ENCODE measurements around the gene TTC19. TPM values are rescaled to one million over a fixed set of nuclear protein-coding genes. Genes with fewer than 3 reads are reported as not detected.

The TTC19 gene
- total RNA-seq, 1 donor, result 41.0 TPM

Other genes with a start within 250 kb of the TTC19 start
- gene ADORA2B, start 54.7 kb upstream of the TTC19 start, total RNA-seq, result 14.8 and 50.5 TPM in 2 replicates
- gene ZSWIM7, start 120 bp upstream of the TTC19 start, total RNA-seq, result 5.6 and 16.8 TPM in 2 replicates
- gene NCOR1, start 215.7 kb downstream of the TTC19 start, total RNA-seq, result 82.1 and 83.3 TPM in 2 replicates
- 14.7 and 19.6 TPM in 2 replicates for gene PIGL, start 217.4 kb downstream of the TTC19 start, total RNA-seq